ENCODE results near the gene SPRR1A. TPM values are rescaled to one million over a fixed set of nuclear protein-coding genes. Genes with fewer than 3 reads are reported as not detected.

The SPRR1A gene
- total and polyA plus RNA-seq, 5 donors from 2014 or later = not detected

DNA sequence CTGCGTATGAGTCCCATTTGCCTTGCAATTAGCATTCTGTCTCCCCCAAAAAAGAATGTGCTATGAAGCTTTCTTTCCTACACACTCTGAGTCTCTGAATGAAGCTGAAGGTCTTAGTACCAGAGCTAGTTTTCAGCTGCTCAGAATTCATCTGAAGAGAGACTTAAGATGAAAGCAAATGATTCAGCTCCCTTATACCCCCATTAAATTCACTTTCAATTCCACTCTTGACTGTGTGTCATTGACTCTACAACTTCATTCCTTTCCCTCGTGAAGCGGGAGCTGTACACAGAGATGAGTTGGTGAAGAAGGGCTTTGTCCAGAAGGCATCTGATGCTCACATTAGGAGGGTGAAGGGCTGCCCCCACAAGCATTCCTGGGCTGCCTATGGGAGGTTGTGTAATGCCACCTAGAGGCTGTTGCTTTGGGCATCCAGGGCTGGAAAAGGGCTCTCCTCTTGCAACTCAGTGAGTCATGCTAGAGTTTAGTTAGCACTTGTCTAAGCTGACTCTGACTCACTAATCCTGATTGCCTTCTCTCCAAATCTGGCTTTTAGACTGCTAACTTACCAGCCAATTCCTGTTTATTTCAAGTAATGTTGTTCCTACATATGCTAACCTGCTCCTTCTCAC, 48.9 kb downstream of the SPRR1A start:
- H3K4me3 Mint-ChIP-seq = no peak overlapping the region
- no peak for DNase-seq
- H3K36me3 Mint-ChIP-seq = no peaks in the 10 kb centered on the region
- no peak overlapping the region for H3K27ac Mint-ChIP-seq
- peaks cover 6% of the 10 kb centered on the region for H3K27me3 Mint-ChIP-seq
- H3K9me3 ChIP-seq (ENCODE audit: control insufficient read depth in 2 of 2, low read length in 2 of 2) = no peaks in the 10 kb centered on the region
- no peak overlapping the region for H3K4me3 ChIP-seq (ENCODE audit: low read depth, low read length)
- no peaks in the 10 kb centered on the region for H3K4me1 ChIP-seq (ENCODE audit: control insufficient read depth, insufficient read depth, low read length, poor library complexity, severe bottlenecking)
- no peaks in the 10 kb centered on the region for H3K27me3 ChIP-seq (ENCODE audit: control insufficient read depth, insufficient read depth, low read length)
- ATAC-seq (ENCODE audit: low read depth in 2 of 2) = no peak
- no peaks in the 10 kb centered on the region for H3K36me3 ChIP-seq (ENCODE audit: control insufficient read depth, insufficient read depth, low read length)
- no peak overlapping the region for H3K27ac ChIP-seq (ENCODE audit: insufficient read depth, low read length, poor library complexity, severe bottlenecking)
- H3K9me3 Mint-ChIP-seq = peaks cover 0 to 5% (median 0%) of the 10 kb centered on the region in 7 donors
- H3K4me1 Mint-ChIP-seq = no peaks in the 10 kb centered on the region

DNA sequence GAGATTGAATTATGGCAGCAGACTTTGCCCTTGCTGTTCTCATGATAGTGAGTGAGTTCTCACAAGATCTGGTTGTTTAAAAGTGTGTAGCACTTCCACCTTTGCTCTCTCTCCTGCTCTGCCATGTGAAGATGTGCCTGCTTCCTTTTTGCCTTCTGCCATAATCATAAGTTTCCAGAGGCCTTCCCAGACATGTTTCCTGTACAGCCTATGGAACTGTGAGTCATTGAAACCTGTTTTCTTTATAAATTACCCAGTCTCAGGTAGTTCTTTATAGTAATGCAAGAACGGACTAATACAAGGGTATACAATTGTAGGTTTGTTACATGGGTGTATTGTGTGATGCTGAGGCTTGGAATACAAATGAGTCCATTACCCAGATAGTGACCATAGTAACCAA, 51.3 kb downstream of the SPRR1A start:
- Histone ChIP-seq H3K9me3 (ENCODE audit: control insufficient read depth in 2 of 2, low read length in 2 of 2) (no peaks in the 10 kb centered on the region), H3K4me3 (ENCODE audit: low read depth, low read length) (no peak overlapping the region), H3K27me3 (ENCODE audit: control insufficient read depth, insufficient read depth, low read length) (no peaks in the 10 kb centered on the region), H3K4me1 (ENCODE audit: control insufficient read depth, insufficient read depth, low read length, poor library complexity, severe bottlenecking) (no peaks in the 10 kb centered on the region), H3K27ac (ENCODE audit: insufficient read depth, low read length, poor library complexity, severe bottlenecking) (no peak overlapping the region), H3K36me3 (ENCODE audit: control insufficient read depth, insufficient read depth, low read length) (no peaks in the 10 kb centered on the region)
- ATAC-seq (ENCODE audit: low read depth in 2 of 2) (no peak), DNase-seq (no peak)
- H3K9me3 Mint-ChIP-seq = peaks cover 0 to 3% (median 1%) of the 10 kb centered on the region in 7 donors
- no peaks in the 10 kb centered on the region for H3K36me3 Mint-ChIP-seq
- H3K27me3 Mint-ChIP-seq = no peaks in the 10 kb centered on the region
- no peak overlapping the region for H3K4me3 Mint-ChIP-seq
- H3K4me1 Mint-ChIP-seq = no peaks in the 10 kb centered on the region
- H3K27ac Mint-ChIP-seq = no peak overlapping the region

Other genes starting within 250 kb of the SPRR1A start
- not detected for gene KPRP, start 226.1 kb upstream of the SPRR1A start, total RNA-seq
- not detected for gene KPRP, start 226.1 kb upstream of the SPRR1A start, polyA plus RNA-seq
- gene LCE1F, start 208.9 kb upstream of the SPRR1A start, total RNA-seq = not detected
- gene LCE1F, start 208.9 kb upstream of the SPRR1A start, polyA plus RNA-seq = not detected
- not detected for gene LCE1E, start 197.8 kb upstream of the SPRR1A start, total RNA-seq
- not detected for gene LCE1E, start 197.8 kb upstream of the SPRR1A start, polyA plus RNA-seq
- gene LCE1D, start 187.4 kb upstream of the SPRR1A start, total RNA-seq = not detected
- gene LCE1D, start 187.4 kb upstream of the SPRR1A start, polyA plus RNA-seq = not detected
- gene LCE1C, start 177.4 kb upstream of the SPRR1A start, total RNA-seq = not detected
- not detected for gene LCE1C, start 177.4 kb upstream of the SPRR1A start, polyA plus RNA-seq
- not detected for gene LCE1B, start 172.1 kb upstream of the SPRR1A start, total RNA-seq
- not detected for gene LCE1B, start 172.1 kb upstream of the SPRR1A start, polyA plus RNA-seq
- not detected for gene LCE1A, start 156.6 kb upstream of the SPRR1A start, total RNA-seq
- not detected for gene LCE1A, start 156.6 kb upstream of the SPRR1A start, polyA plus RNA-seq
- not detected for gene LCE6A, start 141.2 kb upstream of the SPRR1A start, total RNA-seq
- not detected for gene LCE6A, start 141.2 kb upstream of the SPRR1A start, polyA plus RNA-seq
- not detected for gene LCE7A, start 124.1 kb upstream of the SPRR1A start, total RNA-seq
- gene LCE7A, start 124.1 kb upstream of the SPRR1A start, polyA plus RNA-seq = not detected
- gene SMCP, start 105.8 kb upstream of the SPRR1A start, total RNA-seq = not detected
- gene SMCP, start 105.8 kb upstream of the SPRR1A start, polyA plus RNA-seq = not detected
- not detected for gene IVL, start 75.5 kb upstream of the SPRR1A start, total RNA-seq
- not detected for gene IVL, start 75.5 kb upstream of the SPRR1A start, polyA plus RNA-seq
- gene SPRR5, start 36.9 kb upstream of the SPRR1A start, total RNA-seq = not detected
- not detected for gene SPRR5, start 36.9 kb upstream of the SPRR1A start, polyA plus RNA-seq
- gene SPRR4, start 13.4 kb upstream of the SPRR1A start, total RNA-seq = not detected
- not detected for gene SPRR4, start 13.4 kb upstream of the SPRR1A start, polyA plus RNA-seq
- not detected for gene SPRR3, start 17.7 kb downstream of the SPRR1A start, total RNA-seq
- not detected for gene SPRR3, start 17.7 kb downstream of the SPRR1A start, polyA plus RNA-seq
- gene SPRR1B, start 47.1 kb downstream of the SPRR1A start, total RNA-seq = not detected
- gene SPRR1B, start 47.1 kb downstream of the SPRR1A start, polyA plus RNA-seq = not detected
- gene SPRR2D, start 57.0 kb downstream of the SPRR1A start, total RNA-seq = not detected
- not detected for gene SPRR2D, start 57.0 kb downstream of the SPRR1A start, polyA plus RNA-seq
- gene SPRR2A, start 73.4 kb downstream of the SPRR1A start, total RNA-seq = not detected
- gene SPRR2A, start 73.4 kb downstream of the SPRR1A start, polyA plus RNA-seq = not detected
- not detected for gene SPRR2B, start 87.5 kb downstream of the SPRR1A start, total RNA-seq
- not detected for gene SPRR2B, start 87.5 kb downstream of the SPRR1A start, polyA plus RNA-seq
- gene SPRR2E, start 110.4 kb downstream of the SPRR1A start, total RNA-seq = not detected
- not detected for gene SPRR2E, start 110.4 kb downstream of the SPRR1A start, polyA plus RNA-seq
- gene SPRR2F, start 129.4 kb downstream of the SPRR1A start, total RNA-seq = not detected
- gene SPRR2F, start 129.4 kb downstream of the SPRR1A start, polyA plus RNA-seq = not detected
- gene SPRR2G, start 166.8 kb downstream of the SPRR1A start, total RNA-seq = not detected
- not detected for gene SPRR2G, start 166.8 kb downstream of the SPRR1A start, polyA plus RNA-seq
- gene LELP1, start 219.3 kb downstream of the SPRR1A start, total RNA-seq = not detected
- gene LELP1, start 219.3 kb downstream of the SPRR1A start, polyA plus RNA-seq = not detected
- not detected for gene PRR9, start 233.5 kb downstream of the SPRR1A start, total RNA-seq
- not detected for gene PRR9, start 233.5 kb downstream of the SPRR1A start, polyA plus RNA-seq